ENCODE data around the gene ACAP2.

DNA sequence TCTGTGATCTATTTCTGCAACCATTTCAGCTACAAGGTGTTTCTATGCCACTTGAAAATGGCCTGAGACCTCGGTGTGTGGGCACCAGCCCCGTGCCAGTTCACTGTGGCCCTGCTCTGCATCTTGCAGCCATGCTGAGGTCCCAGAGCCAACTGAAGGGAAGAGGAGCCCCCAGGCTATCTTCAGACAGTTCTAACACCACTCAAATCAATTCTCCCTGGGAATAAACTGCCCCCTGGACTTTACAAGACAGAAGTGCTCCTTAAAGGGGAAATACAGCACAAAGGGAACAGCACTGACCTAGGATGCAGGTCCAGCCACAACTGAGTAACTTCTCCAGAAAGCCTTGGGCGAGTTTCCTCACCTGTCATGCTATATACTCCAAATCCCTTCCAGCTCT lies 175.7 kb downstream of the ACAP2 start:
- TF ChIP-seq, protein P1, sequence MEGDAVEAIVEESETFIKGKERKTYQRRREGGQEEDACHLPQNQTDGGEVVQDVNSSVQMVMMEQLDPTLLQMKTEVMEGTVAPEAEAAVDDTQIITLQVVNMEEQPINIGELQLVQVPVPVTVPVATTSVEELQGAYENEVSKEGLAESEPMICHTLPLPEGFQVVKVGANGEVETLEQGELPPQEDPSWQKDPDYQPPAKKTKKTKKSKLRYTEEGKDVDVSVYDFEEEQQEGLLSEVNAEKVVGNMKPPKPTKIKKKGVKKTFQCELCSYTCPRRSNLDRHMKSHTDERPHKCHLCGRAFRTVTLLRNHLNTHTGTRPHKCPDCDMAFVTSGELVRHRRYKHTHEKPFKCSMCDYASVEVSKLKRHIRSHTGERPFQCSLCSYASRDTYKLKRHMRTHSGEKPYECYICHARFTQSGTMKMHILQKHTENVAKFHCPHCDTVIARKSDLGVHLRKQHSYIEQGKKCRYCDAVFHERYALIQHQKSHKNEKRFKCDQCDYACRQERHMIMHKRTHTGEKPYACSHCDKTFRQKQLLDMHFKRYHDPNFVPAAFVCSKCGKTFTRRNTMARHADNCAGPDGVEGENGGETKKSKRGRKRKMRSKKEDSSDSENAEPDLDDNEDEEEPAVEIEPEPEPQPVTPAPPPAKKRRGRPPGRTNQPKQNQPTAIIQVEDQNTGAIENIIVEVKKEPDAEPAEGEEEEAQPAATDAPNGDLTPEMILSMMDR (IDR thresholded peaks at IDR 0.05; ENCODE audit: insufficient read depth, low read depth, low read length), result no peak
- TF ChIP-seq EZH2 (IDR thresholded peaks at IDR 0.05; ENCODE audit: insufficient read depth, low read length), result no peak
